HG03558 (cell line): ENCODE data around the gene REN.

ENCODE experiments used
- ATAC-seq: cut with Tn5 transposase; IDR thresholded peaks from one replicate; pipeline ENCODE4 v1.9.1; 2021; ENCODE audit warnings: moderate number of reproducible peaks; ENCODE audit not compliant: unreplicated experiment; ENCODE audit errors: extremely low read depth

REN gene

DNA sequence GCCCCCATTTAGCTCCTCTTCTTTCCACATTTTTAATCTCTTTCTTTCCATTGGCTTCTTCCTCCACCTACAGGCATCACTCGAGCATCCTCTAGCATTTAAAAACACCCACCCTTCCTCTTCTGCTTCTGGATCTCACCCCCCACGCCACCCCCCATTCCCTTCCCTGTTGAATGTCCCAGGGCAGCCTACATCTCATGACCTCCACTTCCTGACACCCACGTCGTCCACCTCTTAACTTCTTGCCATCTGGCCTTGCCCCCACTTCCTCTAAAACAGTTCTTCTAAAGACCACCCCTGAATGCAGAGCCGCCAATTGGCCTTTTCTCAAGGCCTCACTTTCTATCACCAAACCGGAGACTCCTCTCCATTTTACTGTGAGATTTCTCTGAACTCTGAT, 8.2 kb downstream of the REN start:
- no peak for ATAC-seq

DNA sequence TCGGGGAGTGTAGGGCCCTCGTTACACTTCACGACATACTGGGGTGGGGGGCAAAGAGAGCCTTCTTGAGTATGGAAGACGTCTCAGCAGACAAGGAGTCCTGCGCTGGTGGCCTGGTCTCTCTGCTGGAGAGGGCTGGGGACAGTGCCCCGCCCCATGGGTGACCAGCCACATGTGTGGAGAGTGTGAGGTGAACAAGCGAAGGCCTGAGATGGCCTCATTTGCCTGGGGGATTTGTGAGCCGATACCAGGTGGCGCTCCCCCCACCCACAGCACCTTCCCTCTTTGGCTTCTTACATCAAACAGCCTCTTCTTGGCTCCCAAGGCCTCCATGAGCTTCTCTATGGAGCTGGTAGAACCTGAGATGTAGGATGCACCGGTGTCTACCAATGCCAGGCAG, 10.3 kb downstream of the REN start:
- ATAC-seq, result no peak

DNA sequence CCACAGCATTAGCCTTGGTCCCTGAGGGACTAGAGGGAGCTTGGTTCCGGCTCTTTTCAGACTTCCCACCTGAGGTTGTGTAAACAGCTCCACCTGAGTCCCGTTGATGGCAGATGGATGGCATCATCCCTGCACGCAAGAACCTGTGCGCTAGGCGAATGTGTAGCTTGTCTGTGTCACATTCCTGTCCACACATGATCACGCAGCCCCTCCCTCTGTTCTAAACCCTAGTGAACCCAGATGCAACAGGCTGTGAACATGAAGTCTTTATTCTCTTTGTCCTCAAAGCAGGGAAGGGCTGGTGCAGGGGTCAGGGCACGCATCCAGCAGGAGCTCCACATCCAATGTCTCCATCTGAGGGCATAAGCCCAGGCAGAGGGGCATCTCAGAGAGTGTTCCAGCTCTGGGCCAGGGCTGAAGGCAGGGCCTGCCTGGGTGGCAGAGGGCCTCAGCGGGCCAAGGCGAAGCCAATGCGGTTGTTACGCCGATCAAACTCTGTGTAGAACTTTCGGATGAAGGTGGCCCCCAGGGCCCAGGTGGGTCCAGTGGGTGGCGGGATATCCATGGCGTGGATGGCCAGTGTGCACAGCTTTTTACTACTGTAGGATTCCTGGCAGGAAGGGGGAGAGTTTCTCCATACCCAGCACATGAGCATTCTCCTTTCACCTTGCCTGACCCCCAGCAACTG, 11.4 kb downstream of the REN start:
- ATAC-seq, result no peak

DNA sequence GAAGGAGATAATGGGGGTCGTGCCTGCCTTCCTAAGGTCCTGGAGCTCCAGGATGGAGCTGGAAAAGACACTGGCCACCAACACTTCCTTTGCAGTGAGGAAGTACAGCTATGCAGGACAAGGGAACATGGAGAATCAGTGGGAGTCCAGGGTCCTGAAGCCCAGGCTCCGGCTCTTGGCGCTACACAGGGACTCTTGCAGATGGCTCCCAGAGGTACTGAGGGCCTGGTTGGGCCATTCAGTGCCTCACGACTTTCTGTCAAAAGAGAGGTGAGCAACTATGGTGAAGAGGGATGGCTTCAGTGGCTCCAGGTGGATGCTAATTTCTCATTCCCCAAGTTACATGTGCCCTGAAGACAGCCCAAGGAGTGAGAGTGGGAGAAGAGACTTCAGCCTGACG, 12.5 kb downstream of the REN start:
- ATAC-seq, result no peak

DNA sequence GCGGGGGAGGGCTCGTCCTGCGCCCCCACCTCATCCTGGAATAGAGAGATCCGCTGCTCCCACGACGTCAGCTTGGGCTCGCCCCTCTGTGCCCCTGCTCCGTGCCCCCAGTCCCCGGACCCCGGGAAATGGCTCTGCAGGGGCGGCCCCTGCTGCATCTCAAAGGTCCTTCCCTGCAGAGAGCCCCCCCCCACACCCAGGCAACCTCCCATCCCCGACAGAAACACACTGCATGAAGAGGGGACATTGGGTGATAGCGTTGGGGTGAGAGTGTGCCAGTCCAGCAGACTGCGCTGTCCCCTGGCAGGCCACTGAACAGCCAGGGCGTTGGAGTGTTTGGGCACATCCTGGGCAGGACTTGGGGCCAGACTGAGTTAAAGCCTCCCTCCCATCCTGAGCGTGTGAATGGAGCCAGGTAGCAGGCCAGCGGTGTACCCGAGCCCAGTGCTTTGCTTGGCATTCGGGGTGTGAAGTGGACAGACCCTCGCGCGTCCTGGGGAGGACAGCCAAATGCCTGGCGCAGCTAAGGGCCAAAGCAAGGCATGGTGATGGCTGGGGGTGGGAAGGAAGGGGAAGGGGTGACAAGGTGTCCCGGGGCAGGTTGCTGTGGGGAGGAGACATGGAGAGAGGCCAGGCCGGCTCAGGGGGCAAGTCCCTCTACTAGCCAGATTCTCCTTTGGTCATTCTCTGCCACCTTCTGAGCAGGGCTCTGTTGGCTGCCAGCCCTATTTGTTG, 13.7 kb downstream of the REN start:
- ATAC-seq, result no peak

DNA sequence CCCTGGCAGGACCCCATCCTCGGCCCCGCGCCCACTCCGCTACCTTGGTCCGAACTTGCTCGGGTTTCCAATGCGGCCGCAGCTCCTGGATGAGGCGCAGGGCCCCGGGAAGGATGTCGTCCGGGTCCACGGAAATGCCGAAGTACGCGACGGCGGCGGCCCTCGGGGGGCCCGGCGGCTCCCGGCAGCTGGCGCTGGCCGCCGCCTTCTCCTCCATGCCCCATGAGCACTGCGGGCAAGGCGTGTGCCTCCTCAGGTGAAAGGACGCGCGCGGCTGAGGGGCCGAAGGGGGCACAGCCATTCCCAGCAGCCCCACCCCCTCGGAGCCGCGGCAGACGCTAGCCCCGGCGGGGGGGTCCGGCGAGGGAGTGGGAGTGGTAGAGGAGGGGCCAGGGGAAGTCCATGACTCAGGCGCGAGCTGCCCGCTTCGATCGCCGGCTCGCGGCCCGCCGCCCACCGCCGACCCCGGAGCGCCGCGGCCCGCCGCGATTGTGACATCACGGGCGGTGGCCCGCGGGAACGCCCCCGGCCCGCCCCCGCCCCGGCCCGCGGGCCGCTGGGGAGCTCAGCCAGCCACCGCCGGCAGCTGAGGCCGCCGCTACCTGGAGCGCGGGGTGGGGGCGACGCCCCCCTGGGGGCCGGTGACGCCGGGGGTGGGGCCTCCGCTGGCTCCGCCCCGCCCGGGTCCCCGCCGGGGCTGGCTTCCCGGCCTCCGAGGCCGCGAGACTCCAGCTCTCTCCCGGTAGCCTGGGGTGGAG, 14.4 kb downstream of the REN start, which contains the start of gene ETNK2:
Gene ETNK2 (minus strand): TSS at position 493 of the 758 bp plus-strand sequence. CDS start 192 bp downstream, at position 301.
- no peak for ATAC-seq

DNA sequence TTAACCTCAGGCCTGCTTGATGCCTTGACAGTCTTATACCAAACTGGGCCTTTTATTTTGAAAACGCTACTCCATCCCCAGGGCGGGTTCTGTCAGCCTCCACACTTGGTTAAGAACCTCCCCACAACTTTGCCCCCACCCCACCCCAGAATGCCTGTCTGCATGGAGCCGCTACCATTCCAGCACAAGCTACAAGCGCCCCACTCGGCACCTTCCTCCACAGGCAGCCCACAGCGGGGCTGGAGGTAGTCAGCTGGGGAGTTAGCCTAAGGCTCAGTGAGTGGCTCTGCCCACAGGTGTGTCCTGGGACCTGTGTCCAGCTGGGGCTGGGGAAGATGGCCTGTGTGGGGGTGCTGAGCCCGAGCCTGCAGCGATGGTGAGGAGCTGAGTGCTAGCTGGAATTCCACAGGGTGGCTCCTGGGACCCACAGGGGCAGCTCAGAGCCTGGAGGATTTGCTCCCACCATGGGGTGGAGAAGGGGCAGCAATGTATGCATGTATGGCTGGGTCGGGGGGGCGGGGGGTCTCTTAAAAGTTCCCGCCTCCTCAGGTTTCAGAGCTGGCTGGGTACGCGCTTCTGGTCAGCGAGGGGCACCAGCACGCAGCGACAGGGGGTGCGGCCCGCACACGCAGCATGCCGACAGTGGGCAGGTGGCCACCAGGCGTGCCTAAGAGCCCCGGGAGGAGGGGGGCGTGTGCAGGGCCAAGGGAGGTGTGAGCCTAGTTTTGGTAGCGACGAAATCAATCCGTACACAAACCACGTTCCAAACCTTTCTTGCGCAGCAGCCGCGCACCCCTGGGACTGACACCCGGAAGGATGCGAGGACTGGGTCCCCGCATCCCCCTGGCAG, 15.2 kb downstream of the REN start:
- no peak for ATAC-seq

DNA sequence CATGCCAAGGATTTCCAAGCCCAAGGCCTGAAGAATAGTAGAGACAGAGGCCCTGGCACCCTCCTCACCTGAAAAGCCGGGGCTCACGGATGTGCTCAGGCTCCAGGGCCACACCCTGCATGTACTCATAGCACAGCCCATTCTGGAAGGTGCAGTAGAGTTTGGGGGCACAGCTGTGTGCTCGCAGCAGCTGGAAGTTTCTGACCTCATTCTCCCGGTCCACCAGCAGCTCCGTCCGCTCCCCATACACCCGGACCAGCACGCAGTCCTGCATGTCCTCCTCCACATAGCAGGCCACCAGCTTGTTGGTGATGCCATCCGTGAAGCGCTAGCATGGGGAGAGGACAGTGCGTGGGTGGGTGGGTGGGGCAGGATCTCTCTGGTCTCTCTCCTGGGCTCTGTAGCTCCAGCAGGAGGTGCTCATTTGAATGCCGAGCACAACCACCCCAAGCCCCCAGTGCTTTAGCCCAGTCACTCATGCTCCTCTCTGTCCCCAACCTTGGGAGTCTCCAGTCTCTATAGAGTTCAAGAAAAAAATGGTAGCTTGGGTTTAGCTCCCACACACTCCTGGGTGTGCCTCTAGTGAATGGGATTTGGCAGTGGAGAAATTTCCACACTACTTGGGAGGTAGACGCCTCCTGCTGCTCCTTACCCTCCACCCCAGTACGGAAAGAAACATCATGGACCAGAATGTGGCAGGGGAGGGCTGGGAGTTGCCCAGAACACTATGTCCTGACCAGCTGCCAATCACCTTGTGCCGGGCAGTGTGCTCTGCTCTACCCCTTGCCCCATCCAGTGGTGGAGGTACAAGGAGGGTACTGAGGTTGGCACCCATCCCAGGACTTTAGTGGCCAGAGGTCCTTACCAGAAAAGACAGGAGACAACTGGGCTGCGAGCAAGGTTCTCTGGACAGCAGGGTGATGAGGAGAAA, 16.2 kb downstream of the REN start:
- no peak for ATAC-seq

DNA sequence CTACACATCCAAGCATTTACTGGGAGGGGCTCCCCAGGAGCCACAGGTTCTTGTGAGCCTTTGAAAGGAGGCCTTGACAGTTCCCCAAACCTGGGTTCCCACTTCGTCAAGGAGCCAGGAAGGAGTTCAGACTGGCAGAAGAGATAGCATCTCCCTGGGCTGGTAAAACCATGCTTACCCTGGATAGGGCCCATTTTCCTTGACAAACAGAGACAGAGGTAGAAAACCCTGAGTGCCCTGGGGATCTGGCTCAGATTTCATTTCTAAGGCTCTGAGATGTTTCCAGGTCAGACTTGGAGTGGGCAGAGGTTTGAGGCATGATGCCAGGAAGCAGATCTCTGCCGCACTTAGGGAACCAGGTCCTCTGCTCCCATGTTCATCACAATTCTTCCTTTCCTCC, 17.0 kb downstream of the REN start:
- no peak for ATAC-seq

DNA sequence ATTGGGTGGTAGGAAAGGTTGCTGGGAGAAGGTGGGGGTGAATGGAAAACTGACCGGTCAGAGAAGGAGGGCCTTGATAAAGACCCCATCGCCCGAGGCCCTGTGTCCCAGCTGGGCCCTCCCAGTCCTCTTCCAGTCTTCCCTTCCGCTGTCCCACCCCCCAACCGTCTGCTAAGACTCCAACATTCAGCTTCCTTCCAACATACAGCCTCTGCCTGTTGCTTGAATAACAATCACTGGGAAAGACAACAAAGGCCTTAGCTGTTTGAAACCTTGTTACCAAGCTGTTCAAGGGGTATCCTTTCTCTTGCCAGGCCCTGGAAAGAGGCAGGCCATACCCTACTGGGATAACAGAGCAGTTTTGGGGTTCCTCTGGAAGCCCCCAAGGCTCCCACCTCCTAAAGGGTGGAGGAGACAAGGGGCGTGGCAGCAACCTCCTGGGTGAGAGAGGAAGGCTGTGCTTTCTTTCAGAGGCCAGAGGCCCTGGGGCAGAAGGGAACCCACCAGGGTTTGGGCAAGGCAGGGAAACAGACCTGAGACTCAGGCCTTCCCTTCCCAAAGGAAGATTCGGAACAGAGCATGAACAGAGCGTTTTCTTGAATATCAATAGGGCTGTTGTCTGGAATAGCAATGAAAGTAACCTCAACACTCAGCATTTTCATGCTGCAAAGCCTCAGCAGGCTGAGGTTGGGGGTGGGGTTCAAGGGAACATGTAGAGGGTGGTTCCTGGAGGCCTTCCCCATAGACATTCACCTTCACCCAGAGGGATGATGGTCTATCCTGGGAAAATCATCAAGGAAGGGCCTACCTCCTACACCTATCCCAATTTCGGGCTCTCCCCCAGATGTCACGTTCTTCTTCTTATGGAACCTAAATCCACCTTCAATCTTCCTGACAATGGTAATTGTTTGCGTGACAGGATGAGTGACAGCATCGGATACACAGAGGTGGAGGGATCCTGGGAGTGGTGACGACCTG, 18.4 kb downstream of the REN start:
- ATAC-seq, result no peak

DNA sequence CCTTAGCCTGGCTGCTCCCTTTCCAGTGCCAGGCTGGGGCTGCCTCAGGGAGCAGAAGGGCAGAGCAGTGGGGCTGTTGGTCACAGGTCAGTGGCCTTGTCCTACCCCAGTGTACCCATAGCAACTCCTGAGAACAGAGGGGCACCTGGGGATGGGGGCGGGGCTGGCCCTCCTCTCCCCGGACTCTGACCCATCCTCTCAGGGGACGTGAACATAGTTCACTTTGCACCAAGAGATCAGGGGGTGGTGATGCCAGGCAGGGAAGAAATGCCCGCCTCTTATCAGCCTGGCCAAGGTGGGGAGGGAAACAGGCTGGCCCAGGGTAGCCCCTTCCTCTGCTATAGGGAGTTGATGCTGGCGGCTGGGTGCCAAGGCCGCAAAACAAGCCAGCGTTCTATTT, 19.2 kb downstream of the REN start:
- no peak for ATAC-seq

DNA sequence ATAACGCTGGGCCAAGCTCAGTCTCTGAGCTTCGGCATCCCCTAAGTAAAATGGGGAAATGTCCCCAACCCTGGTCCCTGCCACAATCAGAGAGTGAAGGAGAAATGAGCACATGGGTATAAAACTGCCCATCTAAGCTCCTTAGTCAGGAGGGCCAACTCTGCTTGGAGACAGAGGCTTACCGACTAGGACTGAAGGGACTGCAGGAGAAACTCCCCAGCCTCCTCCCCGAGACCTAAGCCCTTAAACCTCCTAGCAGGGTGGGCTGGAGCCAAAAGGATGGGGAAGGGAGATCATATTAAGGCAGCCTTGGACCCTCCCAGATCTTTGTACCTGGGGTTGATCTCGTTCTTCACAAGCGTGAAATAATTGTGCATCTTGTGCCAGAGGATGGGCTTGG, 19.8 kb downstream of the REN start:
- ATAC-seq, result no peak

DNA sequence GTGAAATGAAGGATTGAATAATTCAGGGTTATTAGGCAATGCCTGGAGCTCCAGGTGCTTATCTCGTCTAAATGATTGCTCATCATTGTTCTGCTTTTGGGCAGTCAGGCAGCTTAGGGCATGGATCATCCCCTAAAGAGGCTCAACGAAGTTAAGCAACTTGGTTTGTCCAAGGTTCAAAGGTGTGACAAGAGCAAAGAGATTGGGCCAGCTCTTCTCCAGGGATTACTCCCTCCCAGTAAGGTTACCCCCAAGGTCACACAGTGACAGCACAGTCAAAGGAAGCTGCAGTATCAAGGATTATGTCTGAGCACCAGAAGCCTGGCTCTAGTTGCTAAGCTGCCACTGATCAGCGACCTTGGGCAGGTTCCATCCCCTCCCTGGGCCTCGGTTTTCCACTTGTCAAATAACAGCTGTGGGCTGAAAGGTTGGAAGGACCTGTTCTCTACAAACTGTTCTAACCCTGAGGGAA, 21.1 kb downstream of the REN start:
- ATAC-seq, result no peak

DNA sequence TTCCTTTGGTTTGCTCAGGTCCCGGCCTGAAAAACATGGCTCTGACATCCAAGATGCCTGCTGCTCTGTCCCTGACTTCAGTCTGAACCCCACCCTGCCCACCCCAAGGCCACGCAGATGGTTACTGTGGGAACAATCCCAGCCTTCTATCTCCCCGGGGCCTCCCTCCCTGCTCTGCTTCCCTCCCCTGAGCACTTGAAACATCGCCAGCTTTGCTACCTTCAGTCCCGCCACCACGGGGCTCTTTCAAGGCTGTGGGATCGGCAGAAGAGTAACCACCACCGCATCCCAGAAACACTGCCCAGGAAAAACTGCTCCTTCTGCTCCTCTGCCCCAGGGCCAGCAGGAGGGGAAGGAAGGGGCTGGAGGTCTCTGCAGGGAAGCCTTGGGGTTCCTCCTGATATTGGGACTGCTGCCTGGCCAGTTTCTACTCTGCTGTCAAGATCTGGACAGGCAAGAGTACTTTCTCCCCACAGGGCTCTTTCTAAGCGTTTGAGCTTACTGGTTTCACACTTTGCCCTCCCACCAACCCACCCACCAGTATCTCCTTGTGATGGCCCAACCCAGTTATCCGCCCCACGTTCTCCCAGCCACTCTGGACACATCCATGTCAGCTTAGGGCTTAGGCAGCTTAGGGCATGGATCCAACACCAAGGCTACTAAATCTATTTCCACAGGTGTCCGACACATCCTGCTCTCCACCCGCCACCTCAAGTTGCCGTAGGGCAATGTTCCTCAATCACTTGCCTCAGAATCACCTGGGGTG, 22.7 kb downstream of the REN start:
- ATAC-seq, result no peak

DNA sequence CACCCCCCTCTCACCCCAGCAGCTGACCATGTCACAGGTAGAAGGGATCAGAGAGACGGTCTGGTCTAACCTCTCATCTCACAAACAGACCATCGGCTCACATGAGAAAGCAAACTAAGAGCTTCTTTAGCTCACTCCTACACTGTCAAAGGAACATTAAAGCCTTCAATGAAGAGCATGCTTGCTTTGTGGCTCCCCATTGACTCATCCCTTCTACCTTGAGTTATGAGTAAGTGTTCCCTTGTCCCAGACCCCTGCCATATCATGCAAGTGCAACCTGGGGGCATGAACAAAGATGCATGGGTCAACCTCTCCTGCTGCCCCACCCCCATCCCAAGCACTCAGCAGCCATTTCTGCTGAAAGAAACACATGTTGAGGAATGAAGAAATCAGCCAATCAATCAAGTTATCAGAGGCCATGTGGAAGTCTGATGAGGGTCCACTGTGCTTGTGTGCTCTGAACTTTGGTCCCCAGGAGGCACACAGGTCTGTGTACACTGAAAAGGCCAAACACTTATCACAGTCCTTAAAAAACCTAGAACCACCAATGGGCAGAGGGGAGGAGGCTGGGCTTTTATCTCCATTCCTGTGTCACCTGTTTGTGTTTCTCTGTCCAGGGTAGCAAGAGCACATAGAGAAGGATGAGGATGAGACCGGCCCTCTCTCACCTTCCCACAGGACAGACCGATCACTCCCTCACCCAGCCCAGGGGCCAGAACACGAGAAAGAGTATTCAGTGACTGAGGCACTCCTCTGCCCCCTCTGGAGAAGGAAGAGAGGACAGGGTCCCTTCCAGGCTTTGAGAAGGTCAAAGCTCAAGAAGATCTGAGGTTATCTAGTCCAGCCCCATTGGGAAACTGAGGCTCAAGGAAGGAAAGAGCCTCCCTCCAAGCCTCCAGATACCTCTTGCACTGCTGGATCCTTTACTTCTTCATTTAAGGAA, 23.8 kb downstream of the REN start:
- ATAC-seq, result no peak

DNA sequence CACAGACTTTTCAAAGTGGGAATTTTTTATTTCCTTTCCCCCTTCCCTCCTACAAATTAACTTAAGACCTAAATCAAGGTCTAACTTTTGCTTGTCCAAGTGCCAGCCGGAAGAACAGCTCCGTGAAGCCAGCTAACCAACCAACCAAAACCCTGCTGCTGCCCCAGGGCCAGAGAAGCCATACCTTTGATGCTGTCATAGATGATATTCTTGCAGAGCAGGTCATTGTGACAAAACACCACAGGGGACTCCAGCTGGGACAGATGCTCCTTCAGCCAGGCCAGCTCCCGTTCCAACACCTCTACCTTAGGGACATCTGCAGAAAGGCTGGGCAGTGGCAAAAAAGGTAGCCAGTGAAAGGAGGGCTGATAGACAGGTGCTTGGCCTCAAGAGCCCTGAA, 25.0 kb downstream of the REN start:
- no peak for ATAC-seq
